Measurements from ENCODE around the gene TMEM151A.

TMEM151A gene

DNA sequence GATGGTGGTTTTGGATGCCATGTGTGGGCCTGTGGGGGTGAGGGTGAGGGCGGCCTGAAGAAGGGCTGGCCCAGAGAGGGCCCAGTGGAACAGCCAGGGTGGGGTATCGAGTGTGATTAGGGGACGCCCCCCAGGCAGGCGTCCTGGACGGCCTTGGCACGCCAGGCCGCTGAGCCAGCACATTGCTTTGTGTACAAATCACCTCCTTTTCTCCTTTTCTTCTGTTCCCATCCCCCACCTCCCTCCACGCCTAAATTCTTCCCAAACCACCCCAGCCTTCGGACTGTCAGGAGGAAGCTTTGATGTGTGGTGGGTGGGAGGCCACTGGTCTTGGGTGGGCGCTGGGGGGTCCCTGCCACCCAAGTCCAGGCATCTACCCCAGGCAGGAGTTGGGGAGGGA, 33.0 kb downstream of the TMEM151A start:
- DNase-seq (ENCODE audit: low read depth), result no peak

DNA sequence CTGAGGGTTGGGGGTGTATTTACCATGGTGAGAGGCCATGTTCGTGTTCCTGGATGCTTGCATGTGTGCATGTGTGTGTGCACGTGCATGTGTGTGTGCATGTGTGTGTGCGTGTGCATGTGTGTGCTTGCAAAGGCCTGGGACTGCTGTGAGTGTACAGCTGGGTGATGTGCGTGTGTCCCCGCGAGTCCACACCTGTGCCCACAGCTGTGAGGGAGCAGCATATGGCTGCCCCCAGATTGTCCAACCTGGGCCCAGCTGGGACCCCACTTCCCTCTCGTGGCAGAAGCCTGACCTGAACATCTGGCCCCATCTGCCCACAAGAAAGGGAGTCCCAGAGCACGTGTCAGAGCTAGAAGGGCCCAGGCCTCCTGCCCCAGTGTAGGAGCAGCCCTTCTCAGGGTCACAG, 33.6 kb downstream of the TMEM151A start:
- DNase-seq (ENCODE audit: low read depth), result no peak

DNA sequence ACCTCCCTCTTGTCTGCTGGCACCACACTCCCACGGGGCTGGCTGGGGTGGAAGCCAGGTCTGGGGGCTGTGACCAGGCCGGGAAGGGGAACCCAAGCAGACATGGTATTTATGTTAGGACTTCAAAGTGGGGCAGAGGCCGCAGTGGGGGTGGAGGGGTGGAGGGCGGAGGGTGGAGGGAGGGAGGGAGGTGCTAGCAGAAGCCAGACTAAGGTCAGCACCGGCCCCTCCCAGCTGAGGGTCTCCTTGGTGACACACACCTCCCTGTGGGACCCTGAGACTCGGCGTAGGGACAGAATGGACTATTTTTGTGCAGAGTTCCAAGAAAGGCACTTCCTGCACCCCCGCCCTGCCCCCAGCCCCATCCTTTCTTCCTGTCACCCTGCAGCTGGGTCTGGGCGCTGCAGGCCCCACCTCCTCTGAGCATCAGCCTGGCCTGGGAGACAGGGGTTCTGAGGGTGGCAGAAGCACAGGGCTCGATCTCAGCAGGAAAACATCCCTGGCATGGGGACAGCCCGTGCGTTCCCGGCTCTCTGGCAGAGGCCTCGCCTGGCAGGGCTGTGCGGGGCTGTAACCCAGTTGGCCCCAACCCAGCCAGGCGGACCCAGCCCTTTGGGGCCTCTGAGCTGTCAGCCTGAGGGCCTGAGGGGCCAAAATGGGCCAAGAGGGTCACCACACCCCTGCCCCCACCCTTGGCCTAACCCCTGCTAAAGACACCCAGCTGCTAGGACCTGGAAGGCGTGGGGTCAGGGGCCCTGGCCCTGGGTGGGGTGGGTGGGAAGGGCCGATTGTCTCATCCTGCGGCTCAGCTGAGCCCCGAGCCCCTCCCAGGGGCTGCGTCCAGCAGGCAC, 34.8 kb downstream of the TMEM151A start:
- DNase-seq (ENCODE audit: low read depth), result no peak

DNA sequence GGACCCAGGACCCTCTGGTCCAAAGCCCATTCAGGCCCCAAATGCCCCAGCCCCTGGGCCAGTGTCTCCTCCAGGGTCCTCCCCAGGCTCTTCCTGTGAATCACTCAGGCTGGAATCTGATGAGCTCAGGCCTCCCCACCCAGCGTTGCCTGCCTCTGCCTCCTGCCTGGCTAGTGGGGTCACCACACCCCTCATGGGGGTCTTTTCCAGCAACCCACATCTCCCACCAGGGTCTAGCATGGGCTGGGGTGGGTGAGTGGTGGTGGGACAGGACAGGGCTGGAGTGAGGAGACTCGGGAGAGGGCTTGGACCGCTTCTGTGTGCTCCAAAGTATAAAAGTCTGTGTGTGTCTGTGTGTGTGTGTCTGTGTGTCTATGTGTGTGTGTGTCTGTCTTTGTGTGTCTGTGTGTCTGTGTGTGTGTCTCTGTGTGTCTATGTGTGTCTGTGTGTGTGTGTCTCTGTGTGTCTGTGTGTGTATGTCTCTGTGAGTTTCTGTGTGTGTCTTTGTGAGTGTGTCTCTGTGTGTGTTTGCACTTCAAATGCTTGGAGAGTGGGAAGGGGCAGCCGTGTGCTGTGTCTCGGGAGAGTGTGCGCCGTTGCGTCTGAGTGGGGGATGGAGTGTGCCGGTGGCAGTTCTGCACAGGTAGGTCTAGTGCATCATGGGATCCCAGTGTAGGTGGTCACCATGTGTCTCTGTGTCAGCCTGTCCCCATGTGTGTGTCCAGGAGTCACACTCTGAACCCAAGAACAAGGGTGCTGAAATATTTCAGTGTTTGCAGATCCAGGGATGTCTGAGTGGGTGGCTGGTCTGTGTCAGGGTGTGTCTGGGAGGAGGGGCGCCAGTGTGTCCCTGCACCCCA, 35.7 kb downstream of the TMEM151A start:
- no peak for DNase-seq (ENCODE audit: low read depth)

DNA sequence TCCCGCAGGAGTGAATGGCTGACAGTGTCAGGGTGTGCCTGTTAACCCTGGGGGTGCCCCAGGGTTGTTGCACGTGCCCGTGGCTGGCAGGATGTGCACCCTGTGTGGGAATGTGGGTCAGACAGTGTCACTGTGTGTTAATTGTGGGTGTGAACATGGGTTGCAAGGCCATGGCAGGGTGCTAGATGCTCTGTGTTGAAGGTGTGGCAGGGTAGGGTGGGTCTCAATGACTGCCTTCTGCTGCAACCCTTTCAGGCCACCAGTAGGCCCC, 36.3 kb downstream of the TMEM151A start:
- no peak for DNase-seq (ENCODE audit: low read depth)

DNA sequence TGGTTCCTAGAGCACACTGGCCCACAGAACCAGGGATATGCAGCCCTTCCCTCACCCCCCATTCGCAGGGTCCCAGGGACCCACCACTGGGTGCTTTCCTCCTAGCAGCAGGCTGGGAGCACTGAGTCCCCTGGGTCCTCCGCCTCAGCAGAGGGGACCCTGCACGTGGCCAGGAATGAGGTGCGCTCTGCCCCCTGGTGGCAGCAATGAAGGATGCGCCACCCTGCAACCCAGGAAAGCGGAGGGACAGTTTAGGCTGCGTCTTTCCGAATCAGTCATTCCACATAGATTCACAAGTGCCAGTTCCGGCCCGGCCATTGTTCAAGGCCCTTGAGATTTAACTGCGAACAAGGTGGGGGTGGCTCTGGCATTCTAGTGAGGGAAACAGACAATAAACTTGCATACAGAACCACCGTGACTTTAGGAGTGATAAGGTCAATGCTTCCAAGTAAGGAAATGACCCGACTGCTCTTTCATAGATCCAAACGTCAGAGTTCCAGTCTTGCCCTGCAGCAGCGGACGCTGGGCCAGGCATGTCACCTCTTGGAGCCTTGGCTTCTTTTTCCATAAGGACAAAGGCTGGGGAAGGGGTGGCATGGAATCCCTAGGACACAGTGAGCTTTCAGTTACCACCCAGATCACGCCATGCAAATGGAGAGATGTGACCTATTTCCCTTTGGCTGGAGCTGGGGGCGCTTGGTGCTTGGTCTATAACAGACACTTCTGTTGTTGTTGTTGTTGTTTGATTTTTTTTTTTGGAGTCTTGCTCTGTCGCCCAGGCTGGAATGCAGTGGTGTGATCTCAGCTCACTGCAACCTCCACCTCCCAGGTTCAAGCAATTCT, 36.8 kb downstream of the TMEM151A start:
- peak; percentile 67 for DNase-seq (ENCODE audit: low read depth)

DNA sequence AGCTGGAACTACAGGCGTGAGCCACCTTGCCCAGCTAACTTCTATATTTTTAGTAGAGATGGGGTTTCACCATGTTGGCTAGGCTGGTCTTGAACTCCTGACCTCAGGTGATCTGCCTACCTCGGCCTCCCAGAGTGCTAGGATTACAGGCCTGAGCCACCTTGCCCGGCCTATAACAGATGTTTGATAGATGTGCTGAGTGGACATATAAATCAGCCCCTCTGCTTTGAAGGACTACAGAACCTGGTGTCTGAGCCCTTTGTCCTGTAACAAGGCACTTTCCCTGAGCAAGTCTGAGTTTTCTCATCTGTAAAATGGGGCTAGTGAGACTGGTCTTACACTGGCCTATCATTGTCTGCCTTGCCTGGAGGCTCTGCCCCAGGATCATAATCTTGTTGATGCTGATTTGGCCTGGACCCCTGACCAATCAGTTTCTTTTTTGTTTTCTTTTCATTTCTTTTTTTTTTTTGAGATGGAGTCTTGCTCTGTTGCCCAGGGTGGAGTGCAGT, 37.5 kb downstream of the TMEM151A start:
- no peak for DNase-seq (ENCODE audit: low read depth)

DNA sequence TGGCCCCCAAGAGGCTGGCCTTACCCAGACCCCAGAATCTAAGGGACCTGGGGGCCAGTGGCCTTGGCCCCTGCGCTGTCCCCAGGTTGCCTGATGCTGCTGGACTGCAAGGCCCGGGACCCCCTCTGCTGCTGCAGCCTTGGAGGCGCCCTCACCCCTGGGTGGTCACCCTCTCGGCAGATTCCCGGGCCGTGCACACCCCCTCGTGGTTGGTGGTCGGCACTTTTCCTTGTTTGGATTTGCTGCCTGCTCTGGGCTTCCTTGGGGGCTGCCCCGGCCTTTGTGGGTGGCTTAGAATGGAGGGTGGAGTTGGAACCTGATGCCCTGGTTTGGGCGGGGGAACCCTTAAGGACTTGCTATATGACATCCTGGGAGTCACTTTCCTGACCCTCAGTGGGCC, 39.2 kb downstream of the TMEM151A start:
- no peak for DNase-seq (ENCODE audit: low read depth)

DNA sequence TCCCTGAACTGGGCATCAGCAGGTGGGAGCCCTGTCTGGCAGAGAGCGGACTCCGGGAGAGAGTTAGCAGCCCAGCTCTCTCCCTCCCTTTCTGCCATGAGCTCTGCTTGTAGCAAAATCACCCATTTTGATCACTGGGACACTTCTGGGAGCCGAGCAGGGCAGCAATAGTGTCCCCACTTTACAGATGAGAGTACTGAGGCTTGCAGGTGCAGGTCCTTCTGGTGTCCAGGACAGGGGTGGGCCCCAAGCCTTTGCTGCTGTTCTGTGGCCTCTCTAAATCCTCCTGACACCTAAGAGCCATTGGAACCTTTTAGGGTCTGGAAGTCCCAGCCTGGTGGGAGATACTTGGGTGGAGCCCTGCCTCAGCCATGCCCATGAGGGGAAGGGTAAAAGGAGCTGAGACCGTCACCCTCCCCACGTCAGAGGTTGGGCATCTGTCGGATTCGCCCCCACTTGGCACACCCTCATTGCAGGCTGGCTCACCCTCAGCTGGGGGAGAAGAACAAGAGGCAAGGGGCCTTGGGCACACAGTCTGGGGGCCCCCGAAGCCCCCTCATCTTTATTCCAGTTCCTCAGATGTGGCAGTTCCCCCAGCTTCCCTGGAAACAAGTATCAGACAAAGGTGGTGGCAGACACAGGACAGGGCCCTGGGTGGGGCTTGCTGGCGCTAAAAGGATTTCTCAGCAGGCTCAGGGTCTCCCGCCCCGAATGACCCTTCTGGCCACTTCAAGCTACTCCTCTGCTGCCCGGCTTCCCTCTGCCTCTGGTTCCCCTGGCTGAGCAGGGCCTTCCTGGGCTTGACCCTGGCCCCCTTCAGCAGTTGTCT, 40.1 kb downstream of the TMEM151A start:
- DNase-seq (ENCODE audit: low read depth), result no peak

DNA sequence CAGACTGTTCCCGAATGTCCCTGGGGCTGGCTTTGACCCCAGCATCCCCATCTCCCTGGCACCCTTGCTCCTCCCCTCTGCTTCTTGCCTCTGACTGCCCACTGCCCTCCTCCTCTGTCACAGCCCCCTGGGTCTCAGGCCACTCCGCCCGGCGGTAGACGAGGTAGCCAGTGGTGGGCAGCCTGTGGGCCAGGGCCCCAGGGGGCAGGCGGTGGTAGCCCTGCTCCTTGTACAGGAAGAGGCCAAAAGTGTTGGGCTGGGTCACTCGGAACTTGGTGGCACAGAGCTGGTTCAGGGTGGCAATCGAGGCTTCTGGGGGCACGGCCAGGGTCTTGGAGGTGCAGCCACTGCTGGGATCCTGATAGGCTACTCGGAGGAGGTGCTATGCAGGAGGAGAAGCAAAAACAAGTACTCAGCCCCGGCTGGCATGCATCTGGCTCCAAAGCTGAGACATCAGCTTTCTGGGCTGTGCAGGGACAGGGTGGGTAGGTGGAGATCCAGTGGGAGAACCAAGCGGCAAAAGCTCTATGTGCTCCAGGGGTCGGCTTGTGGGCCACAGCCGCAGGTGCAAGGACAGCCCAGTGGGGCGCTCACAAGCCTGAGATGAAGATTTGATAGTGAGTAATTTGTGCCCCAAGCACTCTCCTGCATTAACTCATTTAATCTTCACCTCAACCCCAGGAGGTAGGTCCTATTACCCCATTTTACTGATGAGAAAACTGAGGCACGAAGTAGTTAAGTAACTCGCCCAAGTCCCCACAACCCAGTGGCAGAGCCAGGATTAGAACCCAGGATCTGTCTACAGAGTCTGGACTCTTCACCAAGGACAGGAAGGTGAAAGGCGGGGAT, 40.9 kb downstream of the TMEM151A start:
- DNase-seq (ENCODE audit: low read depth), result no peak

DNA sequence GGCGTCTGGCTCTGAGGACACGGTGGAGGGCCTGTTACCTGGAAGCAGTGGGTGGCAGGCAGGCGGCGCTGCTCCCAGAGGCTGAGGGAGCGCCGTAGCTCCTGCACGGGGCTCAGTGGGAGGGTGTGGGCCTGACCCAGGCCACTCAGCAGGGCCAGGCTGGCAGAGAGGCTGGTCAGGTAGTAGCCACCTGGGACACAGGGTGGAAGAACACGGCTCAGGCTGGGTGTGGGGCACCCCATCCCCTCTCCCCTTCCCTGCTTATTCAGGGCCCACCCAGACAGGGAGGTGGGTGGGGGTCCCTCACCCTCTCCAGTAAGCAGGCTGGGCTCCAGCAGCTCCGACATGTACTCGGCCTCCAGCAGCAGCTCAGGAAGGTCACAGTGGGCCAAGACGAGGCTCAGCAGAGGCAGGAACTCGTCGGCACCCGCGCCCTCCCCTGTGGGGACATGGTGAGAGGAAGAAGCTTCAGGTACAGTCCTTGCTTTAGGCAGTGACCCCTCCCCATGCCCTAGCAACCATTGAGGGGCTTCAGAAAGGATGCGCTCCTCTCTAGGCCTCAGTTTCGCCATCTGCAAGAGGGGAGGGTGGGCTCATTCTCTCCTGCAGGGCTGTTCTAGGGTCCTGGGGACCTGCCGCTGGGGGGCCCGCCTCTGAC, 41.7 kb downstream of the TMEM151A start:
- DNase-seq (ENCODE audit: low read depth), result no peak

DNA sequence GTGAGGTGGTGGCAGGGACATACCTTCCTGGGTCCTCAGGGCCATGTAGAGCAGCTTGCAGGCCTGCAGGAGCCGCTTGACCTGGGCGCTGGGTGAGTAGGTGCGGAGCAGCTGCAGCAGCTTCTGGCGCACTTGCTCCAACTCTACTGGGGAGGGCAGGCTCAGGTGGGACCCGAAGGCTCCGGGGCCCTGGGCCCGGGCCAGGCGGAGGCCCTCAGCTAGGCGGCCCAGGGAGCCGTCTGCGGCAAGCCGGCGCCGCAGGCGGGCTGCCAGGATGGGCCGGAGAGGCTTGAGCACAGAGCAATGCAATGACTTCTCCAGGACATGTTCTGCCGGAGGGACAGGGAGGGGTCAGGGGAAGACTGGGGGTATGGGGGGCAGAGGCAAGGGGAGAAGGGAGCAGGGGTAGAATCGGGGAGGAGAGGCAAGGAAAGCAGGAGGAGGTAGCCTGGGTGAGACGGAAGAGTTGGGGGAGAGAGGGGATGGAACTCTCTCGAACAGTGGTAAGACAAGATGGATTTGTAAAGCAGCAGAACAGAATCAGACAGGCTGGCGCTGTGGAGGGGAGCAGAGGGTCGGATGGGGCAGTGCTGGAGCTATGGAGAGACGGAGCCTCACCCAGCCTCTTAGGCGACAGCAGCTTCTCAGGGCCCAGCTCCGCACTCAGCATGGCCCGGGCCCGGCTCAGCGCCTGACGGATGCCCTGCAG, 42.4 kb downstream of the TMEM151A start:
- no peak for DNase-seq (ENCODE audit: low read depth)

DNA sequence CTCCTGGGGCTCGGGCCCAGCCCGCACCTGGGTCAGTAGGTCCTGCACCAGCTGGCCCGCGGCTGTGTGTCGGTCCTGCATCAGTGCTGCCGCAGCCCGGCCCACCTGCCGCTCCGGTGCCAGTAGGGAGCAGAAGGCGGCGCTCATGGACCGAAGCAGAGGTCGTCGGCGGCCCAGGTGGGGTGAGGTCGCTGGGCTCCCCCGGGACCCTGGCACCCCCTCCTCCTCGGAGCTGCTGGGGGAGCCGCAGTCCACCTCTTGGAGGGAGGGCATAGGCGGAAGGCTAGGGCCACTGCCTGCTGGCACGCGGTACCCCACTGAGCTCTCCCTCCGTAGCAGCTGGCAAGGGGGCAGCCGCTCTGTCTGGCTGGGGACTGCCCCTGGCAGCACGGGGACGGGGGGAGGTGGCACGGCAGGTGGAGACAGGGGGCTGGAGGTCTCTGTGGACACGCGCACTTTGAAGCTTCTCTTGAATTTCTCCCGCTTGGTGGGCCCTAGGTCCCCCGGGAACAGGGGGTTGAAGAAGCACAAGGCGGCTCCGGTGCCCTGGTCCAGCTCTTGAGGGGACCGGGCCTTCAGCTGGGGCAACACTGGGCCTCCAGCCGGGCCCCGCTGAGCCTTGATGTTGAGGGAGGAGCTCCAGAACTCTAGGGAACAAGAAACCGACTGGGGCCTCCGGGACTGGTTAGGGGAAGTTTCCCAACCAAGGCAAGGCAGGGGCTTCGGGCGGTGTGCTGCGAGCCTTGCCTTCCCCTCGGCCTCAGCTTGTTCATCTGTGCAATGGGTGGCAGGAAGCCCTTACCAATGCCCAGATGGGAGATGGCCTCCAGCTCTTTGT, 43.1 kb downstream of the TMEM151A start:
- DNase-seq (ENCODE audit: low read depth), result no peak

DNA sequence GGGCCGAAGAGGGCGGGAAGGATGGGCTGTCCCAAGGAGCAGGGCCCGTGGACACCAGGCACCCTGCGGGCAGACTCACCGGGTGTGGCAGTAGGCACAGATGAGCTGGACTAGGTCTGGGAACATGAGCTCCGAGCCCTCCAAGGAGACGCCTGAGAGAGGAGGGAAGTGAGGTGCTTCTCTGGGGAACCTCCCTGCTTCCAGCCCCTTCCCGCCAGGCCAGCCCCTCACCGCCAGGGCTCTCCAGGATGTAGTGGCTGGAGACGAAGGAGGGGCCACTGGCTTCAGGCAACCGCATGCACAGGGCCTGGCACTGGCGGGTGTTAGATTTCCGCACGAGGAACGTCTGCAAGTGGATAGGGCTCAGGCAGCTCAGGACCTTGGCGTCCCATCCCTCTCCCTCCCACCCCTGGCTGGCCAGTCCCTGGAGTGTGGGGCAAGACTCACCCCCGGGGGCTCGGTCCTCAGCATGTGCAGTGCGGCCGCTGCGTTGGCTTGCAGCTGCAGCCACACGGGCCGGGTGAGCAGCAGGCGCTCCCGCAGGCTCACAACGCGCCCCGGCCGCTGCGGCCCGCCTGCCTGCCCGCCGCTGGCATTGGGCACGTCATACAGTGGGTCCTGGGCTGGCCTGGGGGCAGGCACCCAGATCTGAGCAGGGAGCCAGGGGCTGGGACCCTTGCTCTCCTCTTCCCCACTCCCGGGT, 44.0 kb downstream of the TMEM151A start:
- DNase-seq (ENCODE audit: low read depth), result no peak

DNA sequence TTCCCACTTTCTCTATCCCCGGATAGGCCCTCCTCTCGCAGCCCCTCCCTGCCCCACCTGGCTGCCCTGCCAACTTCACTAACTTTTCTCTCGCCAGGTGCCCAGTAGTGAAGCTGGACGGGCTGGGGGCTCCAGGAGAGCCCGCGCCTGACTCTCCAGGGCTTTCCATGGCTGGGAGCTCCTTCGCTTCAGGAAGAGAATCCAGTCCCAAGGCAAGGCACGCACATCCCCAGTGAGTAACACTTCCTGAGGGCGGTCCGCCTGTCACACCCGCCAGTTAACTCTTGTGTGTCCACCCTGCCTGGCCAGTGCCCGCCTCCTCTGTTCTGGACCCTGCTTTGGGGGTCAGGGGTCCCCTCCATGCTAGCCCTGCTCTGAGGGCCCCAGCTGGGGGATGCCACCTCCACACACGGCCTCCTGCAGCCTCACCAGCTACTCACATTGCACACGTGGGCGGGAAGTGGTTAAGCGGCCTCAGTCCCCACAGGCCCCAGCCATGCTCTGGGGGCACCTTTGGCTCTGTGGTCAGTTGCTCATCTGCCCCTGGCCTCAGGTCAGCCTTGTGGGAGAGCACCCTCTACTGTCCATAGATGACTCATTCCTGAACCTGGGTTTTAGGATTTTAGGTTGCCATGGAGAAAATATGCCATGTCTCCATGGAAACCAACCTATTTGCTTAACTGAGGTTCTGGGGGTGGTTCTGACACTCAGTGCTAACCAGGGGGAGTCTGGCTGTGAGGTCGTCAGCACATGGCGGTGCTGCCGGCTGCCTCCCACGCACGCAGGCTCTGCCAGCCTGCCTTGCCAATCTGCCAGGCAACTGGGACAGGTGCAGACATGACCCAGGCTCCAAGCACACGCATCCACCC, 44.8 kb downstream of the TMEM151A start, which contains the start of gene RIN1:
Gene RIN1 (minus strand): TSS at position 201 of the 869 bp plus-strand sequence. CDS start 32 bp downstream, at position 169.
- no peak for DNase-seq (ENCODE audit: low read depth)

DNA sequence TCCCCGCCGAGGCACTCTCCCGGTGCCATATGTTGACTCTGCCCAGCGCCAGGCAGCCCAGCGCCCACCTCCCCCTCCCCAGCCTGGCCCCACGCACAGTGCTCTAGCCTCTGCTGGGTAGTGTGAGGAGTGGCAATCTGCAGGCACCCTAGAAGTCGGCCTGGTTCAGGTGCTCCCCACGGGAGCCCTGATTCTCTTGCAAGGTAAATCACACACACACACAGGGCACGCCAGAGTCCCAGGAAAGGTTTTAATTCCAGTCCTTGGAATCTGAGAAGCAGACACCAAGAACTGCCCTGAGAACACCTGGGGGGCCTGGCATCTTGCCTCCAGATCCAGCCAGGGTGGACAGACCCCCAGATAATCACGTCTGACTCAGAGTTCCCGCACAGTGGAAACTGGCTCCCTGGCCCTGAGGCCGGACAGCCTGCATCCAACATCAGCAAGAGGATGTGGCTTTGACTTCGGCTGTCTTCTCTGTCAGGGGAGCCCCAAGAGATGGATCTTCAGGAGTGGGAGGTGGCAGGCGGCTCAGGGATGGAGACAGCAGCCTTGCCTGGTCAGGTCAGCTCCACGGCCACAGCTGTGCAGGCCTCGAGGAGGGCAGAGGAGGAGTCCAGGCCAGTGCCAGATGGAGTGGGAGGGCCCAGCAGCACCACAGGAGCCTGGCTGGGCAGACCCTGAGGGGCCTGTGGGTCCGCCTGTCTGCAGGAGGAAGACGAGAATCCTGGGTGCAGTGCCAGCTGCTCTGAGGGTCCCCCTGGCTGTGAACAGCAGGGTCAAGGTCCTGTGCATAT, 45.6 kb downstream of the TMEM151A start:
- no peak for DNase-seq (ENCODE audit: low read depth)

Measured in stimulated activated CD4-positive, alpha-beta T cell treated with anti-CD3 and anti-CD28 coated beads, Interleukin-2, amount 100 ng/mL, for 4 hours (primary cell).